IMR-90 (cell line): ENCODE results near the gene PSMB2. TPM values are rescaled to one million over a fixed set of nuclear protein-coding genes. Genes with fewer than 3 reads are reported as not detected.

Experiments
- ATAC-seq: fragments of 200-7000 bp; cut with Tn5 transposase; 2 replicates; pipeline ENCODE4 v1.9.1; 2020; ENCODE audit warnings: low read depth, mild to moderate bottlenecking, moderate library complexity
- BruUV-seq: library from RNA; stranded (reverse); fragments of 400-500 nt; replicated peaks from 2 replicates; lab custom pipeline; 2021; lab: Mats Ljungman, UMichigan
- CTCF ChIA-PET: fragments of 300-600 bp; formaldehyde crosslinking; extraction: SDS; loops from one replicate; lab custom pipeline; 2021; ENCODE audit warnings: antibody characterized with exemption; lab: Yijun Ruan, JAX
- POLR2A ChIA-PET: fragments of 300-600 bp; sonication (Branson Sonifier 250); formaldehyde crosslinking; loops from one replicate; lab custom pipeline; 2022; ENCODE audit warnings: antibody characterized with exemption; ENCODE audit not compliant: unreplicated experiment; lab: Charles Lee
- DNase-seq: peaks from one replicate; pipeline ENCODE4 v3.0.0; 2013
- H2AFZ ChIP-seq: replicated peaks from 2 replicates; pipeline ENCODE3; 2013; ENCODE audit warnings: low read length, mild to moderate bottlenecking; ENCODE audit not compliant: poor library complexity
- H2AK5ac ChIP-seq: 2 replicates; pipeline ENCODE4 v1.6.1; 2013; ENCODE audit warnings: low read depth, low read length, inconsistent platforms
- H2AK9ac ChIP-seq: replicated peaks from 2 replicates; pipeline ENCODE3; 2013; ENCODE audit warnings: mild to moderate bottlenecking, low read depth, low read length, moderate library complexity; ENCODE audit not compliant: poor library complexity
- H2BK120ac ChIP-seq: 2 replicates; pipeline ENCODE4 v1.6.1; 2013; ENCODE audit warnings: low read depth, low read length, inconsistent platforms
- H2BK15ac ChIP-seq: 3 replicates; pipeline ENCODE4 v1.6.1; 2013; ENCODE audit warnings: low read depth, low read length, inconsistent platforms
- H2BK20ac ChIP-seq: 2 replicates; pipeline ENCODE4 v1.6.1; 2013; ENCODE audit warnings: low read depth, mild to moderate bottlenecking, inconsistent platforms, low read length, moderate library complexity
- H2BK5ac ChIP-seq: 2 replicates; pipeline ENCODE4 v1.6.1; 2013; ENCODE audit warnings: mild to moderate bottlenecking, low read depth, low read length, inconsistent platforms; ENCODE audit not compliant: poor library complexity, severe bottlenecking
- H3K14ac ChIP-seq: replicated peaks from 2 replicates; pipeline ENCODE4 v1.6.1; 2013; ENCODE audit warnings: low read depth, low read length, inconsistent platforms
- H3K18ac ChIP-seq: 2 replicates; pipeline ENCODE4 v1.6.1; 2013; ENCODE audit warnings: low read depth, low read length, control low read depth
- H3K23ac ChIP-seq: 2 replicates; pipeline ENCODE4 v1.6.1; 2013; ENCODE audit warnings: low read depth, low read length, inconsistent platforms
- H3K27ac ChIP-seq: 2 replicates; pipeline ENCODE4 v1.5.1; 2013; ENCODE audit warnings: mild to moderate bottlenecking, control low read depth, low read length; ENCODE audit not compliant: insufficient read depth
- H3K27me3 ChIP-seq: 2 replicates; pipeline ENCODE4 v1.6.1; 2013; ENCODE audit warnings: low read length; ENCODE audit not compliant: control insufficient read depth, insufficient read depth
- H3K36me3 ChIP-seq: 2 replicates; pipeline ENCODE4 v1.6.1; 2013; ENCODE audit warnings: low read length, mixed read lengths; ENCODE audit not compliant: control insufficient read depth, insufficient read depth
- H3K4ac ChIP-seq: 2 replicates; pipeline ENCODE4 v1.6.1; 2013; ENCODE audit warnings: low read depth, low read length, inconsistent platforms
- H3K4me1 ChIP-seq: 2 replicates; pipeline ENCODE4 v1.6.1; 2013; ENCODE audit warnings: low read length, mixed read lengths; ENCODE audit not compliant: control insufficient read depth, insufficient read depth
- H3K4me2 ChIP-seq: 2 replicates; pipeline ENCODE4 v1.6.1; 2013; ENCODE audit warnings: low read depth, mild to moderate bottlenecking, control low read depth, low read length, moderate library complexity
- H3K4me3 ChIP-seq: 2 replicates; pipeline ENCODE4 v1.5.1; 2013; ENCODE audit warnings: low read depth, mild to moderate bottlenecking, control low read depth, low read length, moderate library complexity; ENCODE audit not compliant: insufficient read depth
- H3K56ac ChIP-seq: 2 replicates; pipeline ENCODE4 v1.6.1; 2013; ENCODE audit warnings: low read length, inconsistent platforms; ENCODE audit not compliant: insufficient read depth; ENCODE audit errors: extremely low read depth
- H3K79me1 ChIP-seq, 2 experiments: 2 replicates each; pipeline ENCODE4 v1.6.1; 2013; ENCODE audit warnings: low read length in 2 of 2, inconsistent platforms in 1 of 2, low read depth in 1 of 2
- H3K9ac ChIP-seq: 2 replicates; pipeline ENCODE4 v1.6.1; 2013; ENCODE audit warnings: low read depth, low read length, control low read depth
- H3K9me1 ChIP-seq: 2 replicates; pipeline ENCODE4 v1.6.1; 2013; ENCODE audit warnings: low read length, inconsistent platforms; ENCODE audit not compliant: insufficient read depth
- H3K9me3 ChIP-seq: 2 replicates; pipeline ENCODE4 v1.6.1; 2013; ENCODE audit warnings: low read length; ENCODE audit not compliant: control insufficient read depth, insufficient read depth
- H4K20me1 ChIP-seq: 2 replicates; pipeline ENCODE4 v1.6.1; 2013; ENCODE audit warnings: low read length, inconsistent platforms; ENCODE audit not compliant: insufficient read depth
- H4K5ac ChIP-seq: 2 replicates; pipeline ENCODE4 v1.6.1; 2013; ENCODE audit warnings: mild to moderate bottlenecking, low read depth, low read length, control low read depth
- H4K8ac ChIP-seq, 2 experiments: 2 replicates each; pipeline ENCODE4 v1.6.1; 2013; ENCODE audit warnings: low read depth in 2 of 2, low read length in 2 of 2, control low read depth in 1 of 2, inconsistent platforms in 1 of 2
- H4K91ac ChIP-seq: 2 replicates; pipeline ENCODE4 v1.6.1; 2013; ENCODE audit warnings: low read depth, low read length, inconsistent platforms; ENCODE audit not compliant: insufficient read depth
- BHLHE40 ChIP-seq: fragments of 150-350 bp; IDR thresholded peaks from 2 replicates; pipeline ENCODE4 v1.6.1; 2016; ENCODE audit warnings: mild to moderate bottlenecking, low read depth, low read length
- CEBPB ChIP-seq: IDR thresholded peaks from 2 replicates; pipeline ENCODE4 v1.6.1; 2012; ENCODE audit warnings: low read depth, low read length, improper control_type of control experiment
- CHD1 ChIP-seq: IDR thresholded peaks from 2 replicates; pipeline ENCODE4 v1.6.1; 2012; ENCODE audit warnings: low read depth, low read length, improper control_type of control experiment
- ELK1 ChIP-seq: fragments of 150-350 bp; IDR thresholded peaks from 2 replicates; pipeline ENCODE4 v1.6.1; 2016; ENCODE audit warnings: low read depth, mild to moderate bottlenecking, low read length, moderate library complexity, borderline replicate concordance
- FOS ChIP-seq: fragments of 150-350 bp; IDR thresholded peaks from 2 replicates; pipeline ENCODE4 v1.6.1; 2016; ENCODE audit warnings: low read depth, low read length
- MAFK ChIP-seq: IDR thresholded peaks from 2 replicates; pipeline ENCODE4 v1.6.1; 2012; ENCODE audit warnings: low read depth, low read length, improper control_type of control experiment
- MAZ ChIP-seq: IDR thresholded peaks from 2 replicates; pipeline ENCODE4 v1.6.1; 2012; ENCODE audit warnings: low read depth, mild to moderate bottlenecking, low read length, improper control_type of control experiment, moderate library complexity, borderline replicate concordance
- POLR2A ChIP-seq: IDR thresholded peaks from 2 replicates; pipeline ENCODE4 v1.6.1; 2012; ENCODE audit warnings: mild to moderate bottlenecking, low read depth, low read length
- RAD21 ChIP-seq: IDR thresholded peaks from 2 replicates; pipeline ENCODE4 v1.6.1; 2012; ENCODE audit warnings: low read length, improper control_type of control experiment
- RCOR1 ChIP-seq: IDR thresholded peaks from 2 replicates; pipeline ENCODE4 v1.6.1; 2012; ENCODE audit warnings: mild to moderate bottlenecking, low read length, improper control_type of control experiment; ENCODE audit not compliant: insufficient replicate concordance
- WGBS, 2 experiments: methylation state at CpG; one replicate each; pipeline versions ENCODE4 v1.1.5 to v1.1.7; 2013; ENCODE audit warnings: missing lambda C conversion rate in 2 of 2; ENCODE audit not compliant: insufficient read length in 1 of 2; ENCODE audit errors: extremely low coverage in 2 of 2; 5-methylcytosine and 5-hydroxymethylcytosine counted together
- dilution Hi-C: fragments of 300-500 bp; cut with HindIII; formaldehyde crosslinking; loops from one replicate; pipeline ENCODE4 v1.14.3; 2018; ENCODE audit warnings: low sequenced_read_pairs; ENCODE audit not compliant: unreplicated experiment
- in situ Hi-C: fragments of 300-500 bp; cut with MboI; formaldehyde crosslinking; loops from 3 replicates; pipeline ENCODE4 v1.14.3; 2019; ENCODE audit warnings: low sequenced_read_pairs, inconsistent platforms, mixed read lengths
- intact Hi-C: fragments of 100-400 bp; cut with micrococcal nuclease; formaldehyde crosslinking; loops from 2 replicates; pipeline ENCODE4 v1.10.0; 2022
- polyA plus RNA-seq, 3 experiments: library from polyadenylated mRNA; depleted of rRNA; stranded (reverse); fragments of >200 nt; gene quantifications; 2 replicates each; pipeline ENCODE4 v1.2.3, GENCODE V29; 2012; ENCODE audit warnings: low replicate concordance in 1 of 3
- total RNA-seq: library from RNA; depleted of rRNA; stranded (reverse); fragments of >200 nt; gene quantifications from 2 replicates; pipeline ENCODE4 v1.2.3, GENCODE V29; 2012
- TF ChIP-seq, protein P1 (sequence below): fragments of 150-350 bp; IDR thresholded peaks from 2 replicates; pipeline ENCODE4 v1.6.1; 2017; ENCODE audit warnings: mild to moderate bottlenecking, antibody characterized with exemption, low read length, low read depth
- TF ChIP-seq, protein P2 (sequence below): conservative IDR thresholded peaks from 2 replicates; pipeline ENCODE4 v1.5.1; 2012; ENCODE audit warnings: mild to moderate bottlenecking, low read depth, low read length, improper control_type of control experiment

Gene PSMB2
- total and polyA plus RNA-seq, 2 of the 4 experiments (the other 2 are of a cell fraction): 23.8 to 86.2 TPM

DNA sequence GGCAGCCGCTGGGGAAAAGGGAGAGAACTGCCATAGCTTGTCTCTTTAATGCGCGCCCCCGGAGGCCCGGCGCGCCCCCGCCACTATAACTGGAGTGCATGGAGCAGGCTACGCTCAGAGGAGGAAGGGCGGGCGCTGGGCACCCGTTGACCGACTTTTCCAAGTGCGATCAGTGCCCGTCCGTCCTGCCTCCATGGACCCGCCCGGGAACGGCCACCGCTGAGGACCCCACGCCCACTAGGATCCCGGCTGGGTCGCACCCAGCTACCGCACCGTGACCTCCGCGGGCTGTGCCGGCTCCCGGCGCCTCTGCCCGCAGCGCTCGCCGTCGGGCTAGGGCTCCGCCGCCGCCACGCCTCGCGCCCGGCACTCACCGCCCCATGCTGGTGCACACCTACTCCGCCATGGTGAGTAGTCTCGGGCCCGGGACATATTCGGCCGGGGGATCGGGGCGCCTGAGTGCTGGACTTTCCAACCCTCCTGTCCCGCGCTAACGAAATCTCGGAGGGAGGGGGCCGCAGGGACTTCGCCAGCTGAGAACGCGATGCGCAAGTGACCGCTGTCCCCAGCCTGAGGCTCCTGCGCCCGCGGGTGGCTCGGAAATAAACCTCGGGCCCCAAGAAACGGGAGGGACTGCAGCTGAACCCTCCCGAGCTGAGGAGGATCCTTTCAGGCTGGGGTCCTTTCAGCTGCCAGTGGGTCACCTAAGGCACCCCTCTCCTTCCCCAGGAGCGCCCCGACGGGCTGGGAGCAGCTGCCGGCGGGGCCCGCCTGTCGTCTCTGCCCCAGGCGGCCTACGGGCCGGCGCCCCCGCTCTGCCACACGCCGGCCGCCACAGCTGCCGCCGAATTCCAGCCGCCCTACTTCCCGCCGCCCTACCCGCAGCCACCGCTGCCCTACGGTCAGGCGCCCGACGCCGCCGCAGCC, 67.9 kb downstream of the PSMB2 start, which contains the start of gene TFAP2E (continued):
- TF ChIP-seq CHD1: no peak
- TF ChIP-seq POLR2A: no peak
- TF ChIP-seq, protein P1, sequence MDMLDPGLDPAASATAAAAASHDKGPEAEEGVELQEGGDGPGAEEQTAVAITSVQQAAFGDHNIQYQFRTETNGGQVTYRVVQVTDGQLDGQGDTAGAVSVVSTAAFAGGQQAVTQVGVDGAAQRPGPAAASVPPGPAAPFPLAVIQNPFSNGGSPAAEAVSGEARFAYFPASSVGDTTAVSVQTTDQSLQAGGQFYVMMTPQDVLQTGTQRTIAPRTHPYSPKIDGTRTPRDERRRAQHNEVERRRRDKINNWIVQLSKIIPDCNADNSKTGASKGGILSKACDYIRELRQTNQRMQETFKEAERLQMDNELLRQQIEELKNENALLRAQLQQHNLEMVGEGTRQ: no peak
- no peak for TF ChIP-seq CEBPB

- CTCF ChIA-PET: interaction anchor here (2.1 kb wide), 1 partner anchor 155 kb away, joined by 9 read pairs; no protein-coding TSS in a partner anchor
- H3K4me3 ChIP-seq: no peak overlapping the region
- no peaks in the 10 kb centered on the region; the same call in 1 of the 2 replicates for H3K4me1 ChIP-seq
- H3K23ac ChIP-seq: no peak overlapping the region
- DNase-seq (no peak), ATAC-seq (no peak)
- H3K18ac ChIP-seq: no peak overlapping the region
- no peak overlapping the region for H2BK15ac ChIP-seq
- H3K4me2 ChIP-seq: no peak overlapping the region
- WGBS, 2 experiments: 93% methylated on average over 2 of the region's 2 CpGs; no CpG with 5 or more reads in 1 of the 2 experiments
- no peak overlapping the region for H2BK5ac ChIP-seq
- no peak overlapping the region for H3K27ac ChIP-seq
- BruUV-seq: no TSS peak
- in situ Hi-C loops: loop anchor here (5.0 kb wide), 1 partner anchor 200 kb away; no protein-coding TSS in a partner anchor
- POLR2A ChIA-PET: no interaction called here
- peaks cover under 1% of the 10 kb centered on the region; the same call in 1 of the 2 replicates for H3K36me3 ChIP-seq
- H2AK5ac ChIP-seq: no peak overlapping the region
- no peak overlapping the region for H4K8ac ChIP-seq
- no peak overlapping the region for H3K14ac ChIP-seq
- peaks cover 45% of the 10 kb centered on the region for H3K27me3 ChIP-seq
- no peak overlapping the region for H3K9ac ChIP-seq
- H2AK9ac ChIP-seq: no peak overlapping the region
- H3K56ac ChIP-seq: no peak overlapping the region
- H3K4ac ChIP-seq: no peak overlapping the region
- H3K9me3 ChIP-seq: no peaks in the 10 kb centered on the region
- dilution Hi-C loops: no loop called here
- H2BK20ac ChIP-seq: no peak overlapping the region
- no peak overlapping the region for H2BK120ac ChIP-seq
- intact Hi-C loops: no loop called here
- no peaks in the 10 kb centered on the region for H3K9me1 ChIP-seq
- 0 out of 2 replicates have a peak, but pooled peaks cover 5% of the 10 kb centered on the region for H4K20me1 ChIP-seq
- H4K5ac ChIP-seq: no peak overlapping the region
- H3K79me1 ChIP-seq: no peaks in the 10 kb centered on the region
- H4K91ac ChIP-seq: no peak overlapping the region
- H2AFZ ChIP-seq: no peak overlapping the region
- TF ChIP-seq RAD21 (no peak), POLR2A (no peak), ELK1 (no peak), MAZ (no peak), FOS (no peak), BHLHE40 (no peak), MAFK (no peak), RCOR1 (no peak)
- TF ChIP-seq, protein P2, sequence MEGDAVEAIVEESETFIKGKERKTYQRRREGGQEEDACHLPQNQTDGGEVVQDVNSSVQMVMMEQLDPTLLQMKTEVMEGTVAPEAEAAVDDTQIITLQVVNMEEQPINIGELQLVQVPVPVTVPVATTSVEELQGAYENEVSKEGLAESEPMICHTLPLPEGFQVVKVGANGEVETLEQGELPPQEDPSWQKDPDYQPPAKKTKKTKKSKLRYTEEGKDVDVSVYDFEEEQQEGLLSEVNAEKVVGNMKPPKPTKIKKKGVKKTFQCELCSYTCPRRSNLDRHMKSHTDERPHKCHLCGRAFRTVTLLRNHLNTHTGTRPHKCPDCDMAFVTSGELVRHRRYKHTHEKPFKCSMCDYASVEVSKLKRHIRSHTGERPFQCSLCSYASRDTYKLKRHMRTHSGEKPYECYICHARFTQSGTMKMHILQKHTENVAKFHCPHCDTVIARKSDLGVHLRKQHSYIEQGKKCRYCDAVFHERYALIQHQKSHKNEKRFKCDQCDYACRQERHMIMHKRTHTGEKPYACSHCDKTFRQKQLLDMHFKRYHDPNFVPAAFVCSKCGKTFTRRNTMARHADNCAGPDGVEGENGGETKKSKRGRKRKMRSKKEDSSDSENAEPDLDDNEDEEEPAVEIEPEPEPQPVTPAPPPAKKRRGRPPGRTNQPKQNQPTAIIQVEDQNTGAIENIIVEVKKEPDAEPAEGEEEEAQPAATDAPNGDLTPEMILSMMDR: no peak
Observed at GRCh38 chr1:35572296-35572695, 69.0 kb downstream of the PSMB2 start.
